Stimulated activated effector memory CD8-positive, alpha-beta T cell treated with anti-CD3 and anti-CD28 coated beads, Interleukin-12 subunit alpha, Interleukin-12 subunit beta, amount 100 ng/mL, for 72 hours (primary cell): ENCODE data around the gene RAB13.

ENCODE experiments used
- ATAC-seq: fragments of 150-1000 bp; cut with Tn5 transposase; 2 replicates; pipeline ENCODE4 v1.10.0; 2021
- DNase-seq, 2 donors: peaks; one replicate each; pipeline ENCODE4 v3.0.0; 2021 to 2022; ENCODE audit warnings: low spot score in 2 of 2
- H3K27ac Mint-ChIP-seq: one replicate; pipeline ENCODE4 v1.8.0; 2022; ENCODE audit warnings: mild to moderate bottlenecking, mixed read lengths
- H3K36me3 Mint-ChIP-seq: one replicate; pipeline ENCODE4 v1.8.0; 2022; ENCODE audit warnings: mild to moderate bottlenecking, mixed read lengths
- H3K4me1 Mint-ChIP-seq: one replicate; pipeline ENCODE4 v1.8.0; 2022; ENCODE audit warnings: mixed read lengths
- H3K4me3 Mint-ChIP-seq: one replicate; pipeline ENCODE4 v1.8.0; 2022; ENCODE audit warnings: mild to moderate bottlenecking, mixed read lengths
- H3K9me3 Mint-ChIP-seq: one replicate; pipeline ENCODE4 v1.8.0; 2022; ENCODE audit warnings: mixed read lengths

The RAB13 gene

DNA sequence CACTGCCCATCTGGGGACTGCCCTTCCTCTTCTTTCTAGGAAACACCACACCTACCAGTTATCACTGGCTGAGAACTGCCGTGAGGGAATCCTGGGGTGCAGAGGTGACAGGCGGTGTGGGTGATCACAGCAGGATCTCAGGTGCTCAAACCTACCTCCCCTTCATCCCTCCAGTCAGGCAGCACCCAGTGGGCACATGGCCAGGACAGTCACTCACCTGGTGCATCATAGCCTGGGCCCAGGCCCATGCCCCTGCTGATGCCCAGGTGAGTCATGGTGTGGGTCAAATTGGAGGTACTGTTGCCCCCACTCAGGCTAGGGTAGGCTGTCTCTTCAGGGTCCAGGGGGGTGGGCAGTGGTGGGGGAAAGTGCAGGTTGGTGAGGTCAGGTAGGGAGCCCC lies 34.3 kb downstream of the RAB13 start:
- Mint-ChIP-seq H3K36me3 (peaks cover 86% of the 10 kb centered on the region), H3K9me3 (no peaks in the 10 kb centered on the region), H3K4me3 (no peak overlapping the region), H3K4me1 (peaks cover 53% of the 10 kb centered on the region), H3K27ac (peak overlapping the region; percentile 86)
- no peak for DNase-seq
- no peak for ATAC-seq

DNA sequence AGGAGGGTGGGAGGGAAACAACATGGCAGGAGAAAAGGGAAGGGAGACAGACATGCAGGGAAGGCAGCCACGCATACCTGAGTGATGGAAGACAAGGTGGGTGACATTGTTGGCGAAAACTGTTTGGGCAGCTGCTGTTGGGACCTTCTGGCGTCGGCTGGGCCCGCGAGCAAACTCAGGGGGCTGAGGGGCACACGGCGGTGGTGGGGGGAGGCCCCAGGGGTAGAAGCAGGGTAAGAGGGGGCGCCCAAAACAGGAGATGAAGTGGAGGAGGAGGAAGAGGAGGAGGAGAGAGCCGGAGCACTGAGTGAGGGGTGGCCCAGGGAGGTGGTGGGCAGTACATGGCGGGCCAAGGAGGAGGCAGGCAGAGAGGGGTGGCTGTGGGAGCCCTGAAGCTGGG lies 35.0 kb downstream of the RAB13 start:
- Mint-ChIP-seq H3K27ac (peak overlapping the region; percentile 86), H3K4me3 (no peak overlapping the region), H3K9me3 (no peaks in the 10 kb centered on the region), H3K4me1 (peaks cover 50% of the 10 kb centered on the region), H3K36me3 (peaks cover 86% of the 10 kb centered on the region)
- ATAC-seq: no peak
- DNase-seq: no peak

DNA sequence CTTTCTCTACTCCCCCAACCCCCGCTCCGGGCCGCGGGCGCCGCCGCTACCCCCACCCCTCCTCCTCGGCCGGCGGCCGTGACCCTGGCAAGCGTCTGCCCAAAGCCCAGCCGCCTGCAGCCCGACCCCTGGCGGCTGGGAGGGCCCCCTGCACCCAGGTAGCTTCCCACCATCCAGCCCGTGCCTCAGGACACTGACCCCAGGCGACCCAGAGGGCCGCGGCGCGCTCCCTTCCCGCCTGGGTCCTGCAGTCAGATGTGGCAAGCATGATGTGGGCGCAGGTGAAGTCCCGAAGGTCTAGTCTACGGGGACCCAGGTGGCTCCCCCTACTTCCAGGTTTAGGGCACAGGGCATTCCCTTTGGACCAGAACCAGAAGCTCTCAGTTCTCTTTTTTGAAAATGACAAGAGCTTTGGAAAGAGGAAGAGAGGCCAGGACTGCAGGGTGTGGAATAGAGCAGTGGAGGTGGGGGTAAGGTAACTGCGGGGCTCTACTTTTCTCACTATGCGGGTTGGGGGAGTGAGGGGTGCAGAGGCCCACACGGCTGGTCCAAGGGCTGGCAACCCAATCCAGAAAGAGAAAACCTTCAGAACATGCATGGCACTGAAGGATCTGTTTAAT lies 39.4 kb downstream of the RAB13 start, which contains the start of gene DENND4B:
TSS of gene DENND4B (minus strand) at position 97 of the 620 bp plus-strand sequence. CDS start 2,344 bp downstream, outside the sequence.
- Mint-ChIP-seq H3K27ac (peak within 1 kb of the TSS; percentile 97), H3K36me3 (peaks cover 85% of the 10 kb centered on the region), H3K4me1 (peaks cover 60% of the 10 kb centered on the region), H3K9me3 (no peaks in the 10 kb centered on the region), H3K4me3 (peak within 1 kb of the TSS; percentile 88)
- ATAC-seq: peak; percentile 83
- DNase-seq: peak; percentile 72 to 87

DNA sequence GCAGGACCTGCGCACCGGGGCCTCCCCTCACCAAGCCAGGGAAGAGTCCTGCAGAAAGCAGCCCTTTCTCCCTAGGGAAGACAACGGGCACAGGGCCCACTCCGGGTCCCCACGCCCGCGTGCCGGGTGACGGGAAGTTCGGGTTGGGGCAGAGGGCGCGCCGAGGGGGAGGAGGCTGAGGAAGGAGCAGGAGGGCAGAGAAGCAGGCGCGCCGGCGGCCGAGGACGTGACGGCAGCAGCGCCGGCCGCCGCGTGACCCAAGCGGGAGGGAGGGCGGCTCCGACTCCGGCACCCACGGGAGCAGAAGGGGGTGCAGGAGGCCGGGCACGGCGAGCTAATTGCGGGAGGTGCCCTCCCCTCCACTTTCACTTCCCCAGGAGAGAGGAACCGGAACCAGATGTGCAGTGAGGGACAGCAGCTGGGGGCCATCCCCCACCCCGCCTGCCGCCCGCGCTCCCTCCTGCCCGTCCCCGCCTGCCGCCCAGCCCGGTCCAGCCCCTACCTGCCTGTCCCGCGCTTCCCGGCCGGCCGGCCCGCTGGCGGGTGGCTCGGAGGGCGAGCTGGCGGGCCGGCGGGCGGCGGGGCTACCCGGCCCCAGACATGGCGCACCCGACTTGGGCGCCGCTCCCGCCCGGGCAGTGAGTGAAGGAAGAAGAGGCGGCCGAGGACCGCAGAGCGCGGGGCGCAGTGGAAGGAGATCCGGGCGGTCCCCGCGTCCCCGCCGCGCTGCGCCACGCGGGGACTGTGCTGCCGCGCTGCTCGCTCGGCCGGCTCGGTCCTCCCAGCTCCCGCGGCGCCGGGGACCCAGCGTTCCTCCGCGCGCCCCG lies 40.1 kb downstream of the RAB13 start:
- peak overlapping the region; percentile 88 for H3K4me3 Mint-ChIP-seq
- peak overlapping the region; percentile 97 for H3K27ac Mint-ChIP-seq
- peaks cover 85% of the 10 kb centered on the region for H3K36me3 Mint-ChIP-seq
- peaks cover 62% of the 10 kb centered on the region for H3K4me1 Mint-ChIP-seq
- DNase-seq (peak; percentile 61 to 88), ATAC-seq (peak; percentile 73)
- no peaks in the 10 kb centered on the region for H3K9me3 Mint-ChIP-seq

DNA sequence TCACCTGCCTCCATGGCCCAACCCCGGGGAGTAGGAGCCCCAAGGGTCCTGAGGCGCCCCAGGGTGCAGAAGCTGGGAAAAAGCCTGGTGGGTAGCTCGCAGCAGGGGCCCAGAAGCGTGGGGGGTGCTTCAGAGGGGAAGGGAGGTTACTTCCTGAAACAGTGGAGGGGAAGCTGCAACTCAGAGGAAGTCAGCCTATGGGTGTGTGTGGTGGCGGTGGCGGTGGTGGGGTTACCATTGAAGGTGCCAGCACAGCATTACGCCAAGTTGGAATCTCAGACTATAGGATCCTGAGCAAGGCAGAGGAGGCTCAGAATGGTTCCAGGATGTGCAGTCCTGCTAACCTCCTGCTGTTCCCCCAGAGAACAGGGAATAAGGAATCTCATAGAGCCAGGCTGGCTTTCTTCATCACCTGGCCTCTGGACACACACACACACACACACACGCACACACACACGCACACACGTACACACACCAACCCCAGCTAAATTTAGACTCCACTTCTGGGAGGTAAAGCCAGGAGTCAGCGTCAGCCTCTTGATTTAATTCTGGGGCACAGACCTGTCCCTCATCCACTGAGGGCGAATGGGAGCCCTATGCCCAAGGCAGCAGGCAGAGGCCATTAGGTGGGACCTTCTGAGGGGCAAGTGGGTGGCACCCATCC lies 40.9 kb downstream of the RAB13 start:
- H3K4me1 Mint-ChIP-seq: peaks cover 62% of the 10 kb centered on the region

DNA sequence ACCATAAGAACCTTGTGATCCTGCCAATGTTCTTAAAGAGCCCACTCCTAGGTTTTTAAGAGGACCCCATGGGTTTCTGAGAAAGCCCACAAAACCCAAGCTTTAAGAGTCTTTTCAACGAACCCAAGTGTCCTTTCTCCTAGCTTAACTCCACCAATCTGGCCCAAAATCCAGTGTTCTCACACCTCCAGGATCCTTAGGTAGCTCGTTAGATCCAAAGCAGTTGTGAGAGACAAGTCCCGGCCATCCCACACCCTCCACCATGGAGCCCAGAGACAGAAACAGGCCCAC lies 41.4 kb downstream of the RAB13 start:
- DNase-seq (no peak), ATAC-seq (no peak)
- H3K9me3 Mint-ChIP-seq: no peaks in the 10 kb centered on the region
- peaks cover 62% of the 10 kb centered on the region for H3K4me1 Mint-ChIP-seq
- peak overlapping the region; percentile 88 for H3K4me3 Mint-ChIP-seq
- H3K36me3 Mint-ChIP-seq: peaks cover 85% of the 10 kb centered on the region
- peak overlapping the region; percentile 97 for H3K27ac Mint-ChIP-seq

More for the DNA sequence above, 40.9 kb downstream of the RAB13 start:
- peak; percentile 47 to 87 for DNase-seq
- H3K4me3 Mint-ChIP-seq: peak overlapping the region; percentile 88
- H3K36me3 Mint-ChIP-seq: peaks cover 85% of the 10 kb centered on the region
- H3K9me3 Mint-ChIP-seq: no peaks in the 10 kb centered on the region
- peak; percentile 80 for ATAC-seq
- peak overlapping the region; percentile 97 for H3K27ac Mint-ChIP-seq

DNA sequence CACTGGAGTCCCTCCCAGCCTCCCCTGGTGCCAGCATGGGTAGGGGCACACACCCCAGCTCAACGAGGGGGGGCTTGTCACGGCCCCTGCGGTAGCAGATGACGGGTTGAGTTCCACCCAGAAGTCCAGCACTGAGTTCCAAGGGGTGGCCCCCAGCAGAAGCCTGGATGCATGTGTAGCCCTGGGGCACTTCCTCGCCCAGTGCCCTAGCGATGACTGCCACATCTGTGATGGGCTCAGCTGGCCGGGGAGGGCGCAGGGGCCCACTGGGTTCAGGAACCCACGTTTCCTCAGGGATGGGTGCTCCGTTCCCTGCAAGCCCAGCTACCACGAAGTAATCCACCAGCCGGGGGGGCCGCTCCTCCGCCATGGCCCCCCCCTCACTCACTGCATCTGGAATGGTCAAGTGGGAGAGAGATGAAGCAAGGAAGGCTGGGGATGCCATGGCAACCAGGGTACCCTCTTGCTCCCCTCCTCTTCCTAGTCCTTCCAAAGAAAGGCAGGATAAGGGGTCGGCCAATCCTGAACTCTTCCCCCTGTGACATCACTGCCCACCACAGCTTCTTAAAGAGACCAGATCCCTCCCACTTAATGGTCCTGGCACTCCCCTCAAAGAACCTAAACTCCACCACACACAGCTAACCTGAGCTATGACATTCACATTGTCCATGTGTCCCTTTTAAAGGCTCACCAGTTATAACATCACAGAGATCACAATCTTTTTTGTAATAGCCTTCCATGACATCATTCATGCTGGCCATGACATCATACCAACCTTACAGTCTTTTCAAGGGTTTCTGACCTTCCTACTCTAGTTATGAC lies 41.9 kb downstream of the RAB13 start:
- H3K36me3 Mint-ChIP-seq: peaks cover 87% of the 10 kb centered on the region

DNA sequence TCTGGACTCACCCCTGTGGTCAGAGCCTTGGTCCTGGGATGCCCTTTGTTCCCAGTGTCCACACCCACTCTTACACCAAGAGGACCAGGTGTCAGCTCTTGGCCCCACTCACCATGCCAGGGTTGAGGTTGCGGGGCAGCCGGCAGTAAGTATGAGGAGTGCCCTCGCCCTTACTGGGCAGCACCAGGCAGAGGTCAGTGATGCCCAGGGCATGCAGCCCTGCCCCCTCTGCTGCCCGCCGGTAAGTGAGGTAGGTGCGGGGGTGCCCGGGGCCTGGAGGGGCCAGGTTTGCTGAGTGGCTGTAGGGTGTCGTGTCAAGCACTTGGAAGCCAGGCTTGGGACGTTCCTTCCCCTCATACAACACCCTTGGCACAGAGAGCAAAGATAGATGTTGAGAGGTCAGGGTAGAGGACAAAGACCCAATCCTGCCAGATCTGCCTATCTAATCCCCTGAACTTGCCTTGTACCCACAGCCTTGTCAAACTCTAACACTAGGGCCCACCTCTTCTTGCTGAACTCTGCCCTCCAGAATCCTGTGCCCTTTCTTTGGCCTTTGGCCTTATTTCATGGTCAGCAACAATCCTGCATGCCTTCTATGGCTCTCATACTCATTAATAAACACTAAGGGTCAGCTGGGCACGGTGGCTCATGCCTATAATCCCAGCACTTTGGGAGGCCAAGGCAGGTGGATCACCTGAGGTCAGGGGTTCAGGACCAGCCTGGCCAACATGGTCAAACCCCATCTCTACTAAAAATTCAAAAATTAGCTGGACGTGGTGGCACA lies 43.2 kb downstream of the RAB13 start:
- Mint-ChIP-seq H3K9me3 (no peaks in the 10 kb centered on the region), H3K27ac (peak overlapping the region; percentile 26), H3K4me3 (no peak overlapping the region), H3K36me3 (peaks cover 87% of the 10 kb centered on the region), H3K4me1 (peaks cover 59% of the 10 kb centered on the region)
- no peak for ATAC-seq
- no peak for DNase-seq

More for the DNA sequence above, 41.9 kb downstream of the RAB13 start:
- ATAC-seq: no peak
- DNase-seq: no peak
- Mint-ChIP-seq H3K9me3 (no peaks in the 10 kb centered on the region), H3K27ac (peak overlapping the region; percentile 97), H3K4me3 (peak overlapping the region; percentile 88), H3K4me1 (peaks cover 65% of the 10 kb centered on the region)

DNA sequence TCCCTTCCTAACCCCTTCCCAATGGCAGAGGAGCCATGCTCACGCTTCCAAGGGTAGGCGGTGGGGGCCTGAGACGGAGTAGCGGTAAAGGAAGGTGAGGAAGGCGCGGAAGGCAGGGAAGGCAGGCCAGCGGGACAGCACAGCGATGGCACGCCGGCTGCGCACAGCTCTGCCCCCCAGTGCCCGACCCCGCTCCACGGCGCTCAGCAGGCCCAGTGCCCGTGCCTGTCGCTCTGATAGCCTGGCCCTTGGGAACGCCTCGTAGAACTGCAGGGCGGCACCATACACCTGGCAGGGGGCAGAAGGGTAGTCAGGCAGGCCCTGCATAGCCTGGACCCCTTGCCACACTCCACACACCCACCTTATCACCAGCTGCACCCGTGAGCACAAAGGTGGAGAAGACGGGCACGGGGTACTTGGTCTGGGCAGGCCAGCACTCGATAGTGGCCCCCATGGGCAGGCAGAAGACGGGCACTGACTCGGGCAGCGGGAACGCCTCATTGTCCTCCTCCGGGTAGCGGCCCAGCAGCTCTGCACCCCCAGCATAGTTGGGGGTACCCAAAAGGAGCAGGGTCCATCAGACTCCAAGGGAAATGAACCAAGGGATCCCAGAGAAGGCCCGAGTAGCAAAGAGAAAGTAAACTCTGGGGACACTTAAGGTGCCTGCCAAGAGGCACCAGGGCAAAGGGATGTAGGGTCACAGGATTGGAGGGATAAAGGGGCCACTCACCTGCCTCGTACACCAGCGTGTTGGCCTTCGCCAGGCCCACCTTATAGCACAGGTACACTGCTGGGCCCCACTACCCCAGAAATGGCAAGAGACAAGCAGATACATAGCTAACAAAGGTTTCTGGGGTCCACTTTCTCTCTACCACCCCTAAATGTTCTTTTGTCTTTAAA lies 44.1 kb downstream of the RAB13 start:
- Mint-ChIP-seq H3K36me3 (peaks cover 87% of the 10 kb centered on the region), H3K9me3 (no peaks in the 10 kb centered on the region), H3K4me3 (no peak overlapping the region), H3K4me1 (peaks cover 64% of the 10 kb centered on the region), H3K27ac (peak overlapping the region; percentile 26)
- DNase-seq (no peak), ATAC-seq (no peak)

DNA sequence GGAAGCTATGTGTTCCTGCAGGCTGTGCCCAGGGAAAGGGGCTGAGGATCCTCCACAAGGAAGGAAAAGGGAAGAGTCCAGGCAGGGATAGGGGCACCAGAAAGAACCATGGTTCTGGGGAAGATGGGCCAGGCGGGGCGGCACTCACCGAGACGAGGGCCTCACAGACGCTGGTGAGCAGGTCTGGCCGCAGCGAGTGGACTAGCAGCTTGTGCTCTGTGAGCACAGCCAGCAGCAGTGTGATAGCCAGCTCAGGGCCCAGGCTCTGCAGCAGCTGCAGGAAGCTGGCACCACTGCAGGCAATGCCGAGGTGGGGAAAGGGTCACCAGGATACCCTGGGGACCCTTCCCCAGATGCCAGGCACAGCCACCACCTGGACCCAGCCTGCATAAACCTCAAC lies 45.4 kb downstream of the RAB13 start:
- no peak for DNase-seq
- Mint-ChIP-seq H3K9me3 (no peaks in the 10 kb centered on the region), H3K36me3 (peaks cover 95% of the 10 kb centered on the region), H3K4me1 (peaks cover 67% of the 10 kb centered on the region), H3K4me3 (no peak overlapping the region), H3K27ac (peak overlapping the region; percentile 77)
- ATAC-seq: no peak

DNA sequence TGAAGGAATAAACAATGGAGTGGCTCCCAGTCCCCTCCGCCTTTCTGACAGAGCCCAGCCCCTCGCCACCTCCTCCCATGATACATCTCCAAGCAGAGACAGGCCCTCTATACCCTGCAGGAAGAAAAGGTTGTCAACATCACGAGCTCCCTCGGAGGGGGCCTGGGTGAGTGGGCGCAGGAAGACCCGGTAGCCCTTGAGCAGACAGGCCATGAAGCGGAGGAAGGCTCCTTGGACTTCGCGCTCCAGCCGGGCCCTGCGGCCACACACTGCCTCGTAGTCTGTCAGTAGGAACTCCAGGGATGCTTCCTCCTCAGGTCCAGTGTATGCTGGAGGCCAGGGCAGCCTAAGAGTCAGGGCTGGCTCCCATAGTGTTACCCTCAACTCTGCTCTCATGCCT lies 46.7 kb downstream of the RAB13 start:
- H3K4me1 Mint-ChIP-seq: peaks cover 59% of the 10 kb centered on the region
- H3K27ac Mint-ChIP-seq: peak overlapping the region; percentile 65
- no peak for DNase-seq
- H3K36me3 Mint-ChIP-seq: peaks cover 95% of the 10 kb centered on the region
- no peaks in the 10 kb centered on the region for H3K9me3 Mint-ChIP-seq
- no peak overlapping the region for H3K4me3 Mint-ChIP-seq
- no peak for ATAC-seq

DNA sequence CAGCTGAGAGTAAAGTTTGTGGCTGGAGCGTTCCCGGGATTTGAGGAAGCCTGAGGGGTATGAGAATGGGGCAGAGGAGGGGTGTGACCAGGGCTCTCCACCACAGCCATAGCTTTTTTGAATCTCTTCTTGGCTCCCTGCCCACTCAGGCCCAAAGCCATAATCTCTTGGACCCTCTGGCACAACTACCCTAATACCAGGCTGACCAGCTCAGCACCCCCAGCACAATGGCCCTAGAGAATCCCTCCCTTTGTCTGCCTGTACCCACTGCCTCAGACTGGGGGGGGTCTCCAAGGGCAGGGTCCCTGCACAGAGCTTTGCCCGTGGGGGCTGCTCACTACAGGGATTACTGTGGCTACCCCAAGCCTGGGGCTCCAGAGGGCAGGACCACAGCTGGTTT lies 47.1 kb downstream of the RAB13 start:
- H3K9me3 Mint-ChIP-seq: no peaks in the 10 kb centered on the region
- DNase-seq (no peak), ATAC-seq (no peak)
- H3K36me3 Mint-ChIP-seq: peaks cover 95% of the 10 kb centered on the region
- peaks cover 54% of the 10 kb centered on the region for H3K4me1 Mint-ChIP-seq
- peak overlapping the region; percentile 65 for H3K27ac Mint-ChIP-seq
- H3K4me3 Mint-ChIP-seq: no peak overlapping the region

DNA sequence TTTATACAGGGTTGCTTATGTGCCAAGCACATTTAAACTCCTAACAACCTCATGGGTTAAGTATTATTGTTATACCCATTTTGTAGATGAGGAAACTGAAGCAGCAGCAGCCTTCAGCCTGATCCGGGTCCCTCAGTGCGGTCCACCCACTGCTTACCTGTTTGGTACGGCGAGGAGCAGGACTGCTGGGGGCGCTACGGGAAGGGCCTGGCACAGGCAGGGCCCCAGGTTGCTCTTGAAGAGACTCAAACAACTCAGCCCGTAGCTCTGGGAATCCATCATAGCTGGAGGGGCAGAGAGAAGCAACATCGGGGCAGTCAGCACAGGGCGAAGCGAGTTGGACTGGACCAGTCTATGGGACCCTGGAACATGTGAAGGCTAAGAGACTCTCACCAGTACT lies 48.8 kb downstream of the RAB13 start:
- Mint-ChIP-seq H3K4me1 (peaks cover 39% of the 10 kb centered on the region), H3K27ac (peak overlapping the region; percentile 48), H3K4me3 (no peak overlapping the region), H3K9me3 (no peaks in the 10 kb centered on the region), H3K36me3 (peaks cover 96% of the 10 kb centered on the region)
- no peak for ATAC-seq
- no peak for DNase-seq
